ENCODE measurements around the gene ASNSD1. TPM values are rescaled to one million over a fixed set of nuclear protein-coding genes. Genes with fewer than 3 reads are reported as not detected.
A peak's percentile ranks its signal among the peaks of the same experiment; 100 is the strongest.

ASNSD1 gene
- total and polyA plus RNA-seq, 2 of the 13 experiments (the other 11 are each of a cell fraction or from before 2014, with no cell fraction given) = 35.1 to 96.6 TPM

DNA sequence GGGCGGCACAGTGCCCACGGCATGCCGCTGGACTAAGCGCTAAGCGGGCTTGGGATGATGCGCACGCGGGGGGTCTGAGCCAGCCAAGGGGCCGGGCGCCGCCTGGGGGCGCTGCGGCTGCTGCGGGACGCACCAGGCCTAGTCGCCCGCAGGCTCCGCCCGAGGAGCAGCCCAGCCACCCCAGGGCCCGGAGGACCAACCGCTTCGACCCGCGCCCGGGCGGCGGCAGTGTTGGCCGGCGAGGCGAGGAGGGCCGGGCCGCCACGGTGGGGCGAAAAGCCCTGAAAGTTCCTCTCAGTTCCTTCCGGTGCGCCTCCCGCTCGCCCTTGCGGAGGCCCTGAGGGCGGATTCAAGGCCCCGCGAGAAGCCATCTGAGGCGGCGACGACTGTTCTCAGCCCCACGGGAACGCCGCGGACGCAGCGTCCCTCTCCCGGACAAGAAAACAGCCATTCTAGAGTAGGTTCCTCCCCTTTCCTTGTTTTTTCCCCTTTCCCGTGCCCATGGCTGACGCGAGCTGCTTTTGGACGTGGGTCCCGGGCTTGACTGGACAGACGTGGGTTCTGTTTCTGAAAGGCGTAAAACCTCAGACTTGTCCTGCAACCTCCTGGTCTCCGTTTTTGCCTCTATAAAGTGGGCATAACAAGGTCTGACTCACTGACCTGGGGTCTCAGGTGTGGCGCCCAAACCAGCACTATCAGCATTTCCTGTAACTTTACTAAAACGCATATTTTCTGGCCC lies 13.3 kb downstream of the ASNSD1 start, which contains the start of gene ANKAR (continued):
- TF ChIP-seq NAIF1 (CRISPR knock-in tag; IDR thresholded peaks at IDR 0.05; ENCODE audit: borderline replicate concordance) = peak; percentile 84; the same call in 1 of the 2 replicates
- TF ChIP-seq ZSCAN31 (CRISPR knock-in tag; IDR thresholded peaks at IDR 0.05; ENCODE audit: low read depth) = peak; percentile 99
- TF ChIP-seq KAT2B (IDR thresholded peaks at IDR 0.05; ENCODE audit: borderline replicate concordance, low read depth, low read length) = no peak
- peak; percentile 99 for TF ChIP-seq ZNF564 (CRISPR knock-in tag; IDR thresholded peaks at IDR 0.05)
- TF ChIP-seq RFX1 (IDR thresholded peaks at IDR 0.05) = no peak
- peak; percentile 97 for TF ChIP-seq BRF2 (CRISPR knock-in tag; IDR thresholded peaks at IDR 0.05)
- TF ChIP-seq U2AF2 (IDR thresholded peaks at IDR 0.05; ENCODE audit: low read depth, low read length) = no peak
- TF ChIP-seq NFRKB (IDR thresholded peaks at IDR 0.05) = no peak
- TF ChIP-seq ZNF138 (CRISPR knock-in tag; IDR thresholded peaks at IDR 0.05; ENCODE audit: low read depth) = peak; percentile 95; the same call in 1 of the 2 replicates
- peak; percentile 49 for TF ChIP-seq NFYC (CRISPR knock-in tag; IDR thresholded peaks at IDR 0.05)
- TF ChIP-seq, protein P1, sequence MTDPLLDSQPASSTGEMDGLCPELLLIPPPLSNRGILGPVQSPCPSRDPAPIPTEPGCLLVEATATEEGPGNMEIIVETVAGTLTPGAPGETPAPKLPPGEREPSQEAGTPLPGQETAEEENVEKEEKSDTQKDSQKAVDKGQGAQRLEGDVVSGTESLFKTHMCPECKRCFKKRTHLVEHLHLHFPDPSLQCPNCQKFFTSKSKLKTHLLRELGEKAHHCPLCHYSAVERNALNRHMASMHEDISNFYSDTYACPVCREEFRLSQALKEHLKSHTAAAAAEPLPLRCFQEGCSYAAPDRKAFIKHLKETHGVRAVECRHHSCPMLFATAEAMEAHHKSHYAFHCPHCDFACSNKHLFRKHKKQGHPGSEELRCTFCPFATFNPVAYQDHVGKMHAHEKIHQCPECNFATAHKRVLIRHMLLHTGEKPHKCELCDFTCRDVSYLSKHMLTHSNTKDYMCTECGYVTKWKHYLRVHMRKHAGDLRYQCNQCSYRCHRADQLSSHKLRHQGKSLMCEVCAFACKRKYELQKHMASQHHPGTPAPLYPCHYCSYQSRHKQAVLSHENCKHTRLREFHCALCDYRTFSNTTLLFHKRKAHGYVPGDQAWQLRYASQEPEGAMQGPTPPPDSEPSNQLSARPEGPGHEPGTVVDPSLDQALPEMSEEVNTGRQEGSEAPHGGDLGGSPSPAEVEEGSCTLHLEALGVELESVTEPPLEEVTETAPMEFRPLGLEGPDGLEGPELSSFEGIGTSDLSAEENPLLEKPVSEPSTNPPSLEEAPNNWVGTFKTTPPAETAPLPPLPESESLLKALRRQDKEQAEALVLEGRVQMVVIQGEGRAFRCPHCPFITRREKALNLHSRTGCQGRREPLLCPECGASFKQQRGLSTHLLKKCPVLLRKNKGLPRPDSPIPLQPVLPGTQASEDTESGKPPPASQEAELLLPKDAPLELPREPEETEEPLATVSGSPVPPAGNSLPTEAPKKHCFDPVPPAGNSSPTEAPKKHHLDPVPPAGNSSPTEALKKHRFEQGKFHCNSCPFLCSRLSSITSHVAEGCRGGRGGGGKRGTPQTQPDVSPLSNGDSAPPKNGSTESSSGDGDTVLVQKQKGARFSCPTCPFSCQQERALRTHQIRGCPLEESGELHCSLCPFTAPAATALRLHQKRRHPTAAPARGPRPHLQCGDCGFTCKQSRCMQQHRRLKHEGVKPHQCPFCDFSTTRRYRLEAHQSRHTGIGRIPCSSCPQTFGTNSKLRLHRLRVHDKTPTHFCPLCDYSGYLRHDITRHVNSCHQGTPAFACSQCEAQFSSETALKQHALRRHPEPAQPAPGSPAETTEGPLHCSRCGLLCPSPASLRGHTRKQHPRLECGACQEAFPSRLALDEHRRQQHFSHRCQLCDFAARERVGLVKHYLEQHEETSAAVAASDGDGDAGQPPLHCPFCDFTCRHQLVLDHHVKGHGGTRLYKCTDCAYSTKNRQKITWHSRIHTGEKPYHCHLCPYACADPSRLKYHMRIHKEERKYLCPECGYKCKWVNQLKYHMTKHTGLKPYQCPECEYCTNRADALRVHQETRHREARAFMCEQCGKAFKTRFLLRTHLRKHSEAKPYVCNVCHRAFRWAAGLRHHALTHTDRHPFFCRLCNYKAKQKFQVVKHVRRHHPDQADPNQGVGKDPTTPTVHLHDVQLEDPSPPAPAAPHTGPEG (CRISPR knock-in tag; IDR thresholded peaks at IDR 0.05) = peak; percentile 94
- TF ChIP-seq KLF9 (CRISPR knock-in tag; IDR thresholded peaks at IDR 0.05; ENCODE audit: low read depth) = no peak
- peak; percentile 45; the same call in 1 of the 2 replicates for TF ChIP-seq ZNF256 (CRISPR knock-in tag; conservative IDR thresholded peaks at IDR 0.05)
- TF ChIP-seq NFKBIZ (CRISPR knock-in tag; IDR thresholded peaks at IDR 0.05) = peak; percentile 28; the same call in 1 of the 2 replicates
- 0 out of 2 replicates have a peak, but pooled peaks have one; percentile 47 for TF ChIP-seq RORA (CRISPR knock-in tag; IDR thresholded peaks at IDR 0.05)
- peak; percentile 79 for TF ChIP-seq ZNF777 (CRISPR knock-in tag; IDR thresholded peaks at IDR 0.05)
- peak; percentile 80 for TF ChIP-seq SRSF1 (optimal IDR thresholded peaks at IDR 0.05; ENCODE audit: low read depth, low read length)
- no peak; the same call in 1 of the 2 replicates for TF ChIP-seq PLSCR1 (CRISPR knock-in tag; IDR thresholded peaks at IDR 0.05; ENCODE audit: borderline replicate concordance)
- TF ChIP-seq IKZF1 (IDR thresholded peaks at IDR 0.05) = no peak
- no peak for TF ChIP-seq ZNF713 (CRISPR knock-in tag; IDR thresholded peaks at IDR 0.05)
- peak; percentile 89; the same call in 1 of the 2 replicates for TF ChIP-seq ZNF225 (CRISPR knock-in tag; IDR thresholded peaks at IDR 0.05)
- peak; percentile 91 for TF ChIP-seq ZNF761 (CRISPR knock-in tag; conservative IDR thresholded peaks at IDR 0.05)

Measured in HepG2 (cell line).